Glutamatergic neuron (in vitro differentiated cells): ENCODE results near the gene FANCL. TPM values are rescaled to one million over a fixed set of nuclear protein-coding genes. Genes with fewer than 3 reads are reported as not detected.
"Not testable (repeated sequence)": the region's sequence is repeated elsewhere in the genome, so short reads cannot be mapped to it uniquely, and the experiment has no call there.

Experiments
- DNase-seq: peaks from one replicate; pipeline ENCODE4 v3.0.0; 2022
- H3K27ac Mint-ChIP-seq: one replicate; pipeline ENCODE4 v1.8.0; 2020; ENCODE audit warnings: mild to moderate bottlenecking, mixed read lengths, inconsistent platforms; ENCODE audit not compliant: unreplicated experiment
- H3K27me3 Mint-ChIP-seq: one replicate; pipeline ENCODE4 v1.8.0; 2020; ENCODE audit warnings: mild to moderate bottlenecking, moderate library complexity, mixed read lengths, inconsistent platforms; ENCODE audit not compliant: unreplicated experiment
- H3K36me3 Mint-ChIP-seq: one replicate; pipeline ENCODE4 v1.8.0; 2020; ENCODE audit warnings: mild to moderate bottlenecking, mixed read lengths, inconsistent platforms; ENCODE audit not compliant: unreplicated experiment
- H3K4me1 Mint-ChIP-seq: one replicate; pipeline ENCODE4 v1.8.0; 2020; ENCODE audit warnings: mild to moderate bottlenecking, low read depth, mixed read lengths, inconsistent platforms; ENCODE audit not compliant: unreplicated experiment
- H3K4me3 Mint-ChIP-seq: one replicate; pipeline ENCODE4 v1.8.0; 2020; ENCODE audit warnings: mild to moderate bottlenecking, mixed read lengths, inconsistent platforms; ENCODE audit not compliant: unreplicated experiment
- H3K9me3 Mint-ChIP-seq: one replicate; pipeline ENCODE4 v1.8.0; 2020; ENCODE audit warnings: mild to moderate bottlenecking, moderate library complexity, mixed read lengths, inconsistent platforms; ENCODE audit not compliant: unreplicated experiment
- CTCF ChIP-seq: fragments of 200-600 bp; sonication (generic); IDR thresholded peaks from one replicate; pipeline ENCODE4 v1.5.0; 2021; ENCODE audit not compliant: partially characterized antibody, unreplicated experiment
- long read RNA-seq: library from polyadenylated mRNA; unstranded; transcript quantifications from one replicate; pipeline ENCODE4 v2.0.0, GENCODE V29; 2020; ENCODE audit not compliant: unreplicated experiment
- total RNA-seq: library from RNA; stranded (reverse); fragmentation: NEBNext Ultra II Directional; extraction: Animal tissue kit (Norgen Biotek cat#: 25700); gene quantifications from one replicate; pipeline ENCODE4 v1.2.1, GENCODE V29; 2021; ENCODE audit not compliant: unreplicated experiment

The FANCL gene
- total RNA-seq: 16.5 TPM
- long read RNA-seq, transcript FANCL-201 (14 exons, 1,683 nt): major isoform, 8 of 11 reads
- long read RNA-seq, partial matches to known transcripts: 0 of 11 reads
- long read RNA-seq, other reads (novel, unspliced or antisense): 1 of 11 reads

GRCh38 chr2:58240670-58241545 lies at the start of gene FANCL:
Gene FANCL, minus strand, starts transcription at chr2:58241325. Its CDS starts 12 bp downstream, at chr2:58241313.
- peak; percentile 93 for DNase-seq
- peaks cover 9% of the 10 kb centered on the region for H3K4me1 Mint-ChIP-seq
- H3K36me3 Mint-ChIP-seq: no peaks in the 10 kb centered on the region
- H3K9me3 Mint-ChIP-seq: no peaks in the 10 kb centered on the region
- peak within 1 kb of the TSS; percentile 95 for H3K4me3 Mint-ChIP-seq
- no peak for TF ChIP-seq CTCF
- H3K27me3 Mint-ChIP-seq: no peaks in the 10 kb centered on the region
- H3K27ac Mint-ChIP-seq: peak within 1 kb of the TSS; percentile 84

- Mint-ChIP-seq H3K27ac (peak overlapping the region; percentile 48), H3K9me3 (peaks cover 1% of the 10 kb centered on the region), H3K36me3 (no peaks in the 10 kb centered on the region), H3K4me1 (peaks cover 8% of the 10 kb centered on the region), H3K27me3 (peaks cover 4% of the 10 kb centered on the region), H3K4me3 (no peak overlapping the region)
- no peak for TF ChIP-seq CTCF
- DNase-seq: no peak
These were observed 47.9 kb upstream of the FANCL start for GRCh38 chr2:58289029-58289428.

- no peak for TF ChIP-seq CTCF
- no peak overlapping the region for H3K4me3 Mint-ChIP-seq
- DNase-seq: no peak
- H3K27ac Mint-ChIP-seq: no peak overlapping the region
- H3K27me3 Mint-ChIP-seq: peaks cover 4% of the 10 kb centered on the region
- no peaks in the 10 kb centered on the region for H3K36me3 Mint-ChIP-seq
- peaks cover 3% of the 10 kb centered on the region for H3K4me1 Mint-ChIP-seq
- H3K9me3 Mint-ChIP-seq: peaks cover 1% of the 10 kb centered on the region
These were observed 42.8 kb upstream of the FANCL start for GRCh38 chr2:58283931-58284330.

GRCh38 chr2:58275144-58275543 lies 34.0 kb upstream of the FANCL start:
- H3K27ac Mint-ChIP-seq, H3K4me1 Mint-ChIP-seq, DNase-seq, H3K9me3 Mint-ChIP-seq, H3K36me3 Mint-ChIP-seq, H3K27me3 Mint-ChIP-seq, H3K4me3 Mint-ChIP-seq: not testable (repeated sequence)

GRCh38 chr2:58271826-58272225 lies 30.7 kb upstream of the FANCL start:
- Mint-ChIP-seq H3K4me3 (no peak overlapping the region), H3K36me3 (no peaks in the 10 kb centered on the region), H3K27me3 (no peaks in the 10 kb centered on the region), H3K9me3 (no peaks in the 10 kb centered on the region), H3K27ac (no peak overlapping the region), H3K4me1 (no peaks in the 10 kb centered on the region)
- no peak for DNase-seq
- TF ChIP-seq CTCF: no peak
